Measurements from ENCODE around the gene SLC25A20.

DNA sequence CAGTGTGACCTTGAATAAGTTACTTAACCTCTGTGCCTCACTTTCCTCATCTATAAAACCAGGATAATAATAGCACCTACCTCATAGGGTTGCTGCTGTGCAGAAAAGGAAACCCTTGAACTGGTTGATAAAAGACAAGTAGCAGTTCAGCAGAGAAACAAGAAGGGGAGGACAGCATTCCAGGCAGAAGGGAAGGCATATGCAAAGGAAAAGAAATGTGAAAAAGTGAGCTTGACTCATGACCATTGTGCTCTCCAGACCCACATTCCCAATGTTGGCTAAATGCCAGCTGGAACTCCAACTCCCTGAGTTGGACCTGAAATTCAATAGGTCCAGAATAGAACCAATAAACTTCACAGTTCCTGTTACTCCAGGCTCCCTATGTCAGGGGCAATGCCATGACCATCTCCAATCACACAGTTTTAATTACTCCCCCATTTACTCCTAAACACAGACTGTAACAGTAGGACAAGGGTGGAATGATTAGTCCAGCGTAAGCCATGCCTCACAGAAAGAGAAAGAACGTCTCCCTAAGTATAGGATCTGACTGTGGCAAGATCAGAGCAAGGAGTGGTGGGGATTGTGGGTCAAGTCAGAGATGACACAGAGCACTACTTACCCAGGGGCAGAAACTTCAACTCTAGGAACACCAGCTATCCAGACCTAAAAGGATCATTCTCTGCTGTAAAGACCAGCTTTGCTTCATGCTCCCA, 77.9 kb downstream of the SLC25A20 start:
- TF ChIP-seq, protein P1, sequence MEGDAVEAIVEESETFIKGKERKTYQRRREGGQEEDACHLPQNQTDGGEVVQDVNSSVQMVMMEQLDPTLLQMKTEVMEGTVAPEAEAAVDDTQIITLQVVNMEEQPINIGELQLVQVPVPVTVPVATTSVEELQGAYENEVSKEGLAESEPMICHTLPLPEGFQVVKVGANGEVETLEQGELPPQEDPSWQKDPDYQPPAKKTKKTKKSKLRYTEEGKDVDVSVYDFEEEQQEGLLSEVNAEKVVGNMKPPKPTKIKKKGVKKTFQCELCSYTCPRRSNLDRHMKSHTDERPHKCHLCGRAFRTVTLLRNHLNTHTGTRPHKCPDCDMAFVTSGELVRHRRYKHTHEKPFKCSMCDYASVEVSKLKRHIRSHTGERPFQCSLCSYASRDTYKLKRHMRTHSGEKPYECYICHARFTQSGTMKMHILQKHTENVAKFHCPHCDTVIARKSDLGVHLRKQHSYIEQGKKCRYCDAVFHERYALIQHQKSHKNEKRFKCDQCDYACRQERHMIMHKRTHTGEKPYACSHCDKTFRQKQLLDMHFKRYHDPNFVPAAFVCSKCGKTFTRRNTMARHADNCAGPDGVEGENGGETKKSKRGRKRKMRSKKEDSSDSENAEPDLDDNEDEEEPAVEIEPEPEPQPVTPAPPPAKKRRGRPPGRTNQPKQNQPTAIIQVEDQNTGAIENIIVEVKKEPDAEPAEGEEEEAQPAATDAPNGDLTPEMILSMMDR (IDR thresholded peaks at IDR 0.05) = no peak
- no peak for TF ChIP-seq POLR2A (IDR thresholded peaks at IDR 0.05)

Data from Peyer's patch (tissue), 4 donors.